Measurements from ENCODE around the gene TFR2.
A peak's percentile ranks its signal among the peaks of the same experiment; 100 is the strongest.

TFR2 gene

GRCh38 chr7:100611983-100612729 lies 29.2 kb downstream of the TFR2 start, which contains the start of gene MOSPD3:
Gene MOSPD3, plus strand, starts transcription at chr7:100612540. Its CDS starts 252 bp downstream, at chr7:100612792.
- peak; percentile 98 for DNase-seq

- no peak for DNase-seq
Measured at GRCh38 chr7:100609958-100610357, 31.4 kb downstream of the TFR2 start.

- DNase-seq, result no peak
Measured at GRCh38 chr7:100607111-100607510, 34.2 kb downstream of the TFR2 start.

GRCh38 chr7:100606313-100606712 lies 35.0 kb downstream of the TFR2 start:
- no peak for DNase-seq

- DNase-seq, result peak; percentile 34
Measured at GRCh38 chr7:100604976-100605911, 36.1 kb downstream of the TFR2 start.

GRCh38 chr7:100604028-100604975 lies 37.0 kb downstream of the TFR2 start:
- DNase-seq, result peak; percentile 86

GRCh38 chr7:100603726-100604027 lies 37.7 kb downstream of the TFR2 start:
- DNase-seq, result no peak

GRCh38 chr7:100602889-100603725 lies 38.2 kb downstream of the TFR2 start:
- no peak for DNase-seq

- no peak for DNase-seq
Measured at GRCh38 chr7:100600730-100601038, 40.7 kb downstream of the TFR2 start.

GRCh38 chr7:100599911-100600729 lies 41.2 kb downstream of the TFR2 start:
- no peak for DNase-seq

- no peak for DNase-seq
Measured at GRCh38 chr7:100598425-100598824, 42.9 kb downstream of the TFR2 start.

GRCh38 chr7:100595188-100595587 lies 46.2 kb downstream of the TFR2 start:
- no peak for DNase-seq

GRCh38 chr7:100591596-100591995 lies 49.8 kb downstream of the TFR2 start:
- DNase-seq, result no peak

GRCh38 chr7:100590077-100590737 lies 51.1 kb downstream of the TFR2 start:
- DNase-seq, result no peak

GRCh38 chr7:100589341-100589947 lies 51.9 kb downstream of the TFR2 start:
- DNase-seq, result no peak

GRCh38 chr7:100588438-100588837 lies 52.9 kb downstream of the TFR2 start:
- peak; percentile 33 for DNase-seq

- DNase-seq, result peak; percentile 100
Measured at GRCh38 chr7:100586266-100587025, 54.9 kb downstream of the TFR2 start, which contains the start of gene FBXO24. Gene FBXO24, plus strand, starts transcription at chr7:100586328. Its CDS starts 298 bp downstream, at chr7:100586626.

GRCh38 chr7:100585511-100586265 lies 55.7 kb downstream of the TFR2 start, which contains the start of gene LRCH4:
Gene LRCH4, minus strand, starts transcription at chr7:100586129. Its CDS starts 29 bp downstream, at chr7:100586100.
- peak; percentile 69 for DNase-seq
